Kidney glomerular epithelial cell (primary cell): ENCODE results near the gene JADE3.

ENCODE experiments used
- DNase-seq: peaks from one replicate; lab custom pipeline; 2025; lab: John Stamatoyannopoulos, UW

JADE3 gene

GRCh38 chrX:47026198-47026597 is 114.0 kb downstream of the JADE3 start:
- no peak for DNase-seq

GRCh38 chrX:47030339-47030738 is 118.1 kb downstream of the JADE3 start:
- peak; percentile 58 for DNase-seq

- DNase-seq = no peak
Measured at GRCh38 chrX:47047989-47048388, 135.8 kb downstream of the JADE3 start.

- DNase-seq = no peak
Measured at GRCh38 chrX:47059142-47059874, 147.1 kb downstream of the JADE3 start.

GRCh38 chrX:47060708-47061107 is 148.5 kb downstream of the JADE3 start:
- DNase-seq = no peak

- no peak for DNase-seq
Measured at GRCh38 chrX:47061238-47061919, 149.2 kb downstream of the JADE3 start.

- no peak for DNase-seq
Measured at GRCh38 chrX:47063179-47063578, 151.0 kb downstream of the JADE3 start.

- no peak for DNase-seq
Measured at GRCh38 chrX:47068214-47068613, 156.0 kb downstream of the JADE3 start.

- DNase-seq = no peak
Measured at GRCh38 chrX:47068720-47069119, 156.5 kb downstream of the JADE3 start.

GRCh38 chrX:47078129-47079043 is 166.2 kb downstream of the JADE3 start, which contains the start of gene RGN:
TSS of gene RGN (plus strand) at chrX:47078443. CDS start at chrX:47081145, 2,702 bp downstream.
- DNase-seq = no peak

- DNase-seq = no peak
Measured at GRCh38 chrX:47080215-47080914, 168.1 kb downstream of the JADE3 start.

GRCh38 chrX:47080915-47081236 is 168.7 kb downstream of the JADE3 start:
- no peak for DNase-seq

- DNase-seq = no peak
Measured at GRCh38 chrX:47091149-47091775, 179.0 kb downstream of the JADE3 start.

GRCh38 chrX:47093248-47093647 is 181.0 kb downstream of the JADE3 start:
- no peak for DNase-seq

GRCh38 chrX:47093860-47094259 is 181.6 kb downstream of the JADE3 start:
- DNase-seq = no peak

GRCh38 chrX:47097018-47097417 is 184.8 kb downstream of the JADE3 start:
- no peak for DNase-seq

GRCh38 chrX:47098338-47099094 is 186.3 kb downstream of the JADE3 start:
- no peak for DNase-seq

GRCh38 chrX:47101206-47101605 is 189.0 kb downstream of the JADE3 start:
- DNase-seq = no peak
